ENCODE measurements around the gene HSPBP1. TPM values are rescaled to one million over a fixed set of nuclear protein-coding genes. Genes with fewer than 3 reads are reported as not detected.

The HSPBP1 gene
- total and polyA plus RNA-seq, 2 donors from 2014 or later, result 37.6 to 55.9 TPM

DNA sequence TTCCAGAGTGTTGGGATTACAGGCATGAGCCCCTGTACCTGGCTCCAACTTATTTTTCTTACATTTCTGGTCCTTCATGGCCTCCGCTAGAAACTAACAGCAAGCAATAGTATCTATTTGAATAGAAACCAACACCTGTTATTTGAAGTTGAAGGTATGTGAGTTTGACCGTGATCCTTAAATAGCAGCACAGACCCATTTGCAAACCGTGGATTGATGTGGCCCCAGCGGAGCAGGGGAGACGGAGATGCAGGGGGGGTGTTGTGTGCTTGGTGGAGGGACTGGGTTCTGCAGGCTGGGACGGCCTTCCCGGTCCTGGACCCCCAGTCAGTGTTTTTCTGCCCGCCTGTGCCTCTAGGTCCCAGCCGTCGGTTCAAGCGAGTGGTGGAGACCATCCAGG is 28.4 kb upstream of the HSPBP1 start:
- Histone ChIP-seq H3K4me3 (ENCODE audit: low read length in 3 of 3) (no peak overlapping the region), H3K27ac (ENCODE audit: low read depth in 2 of 2, low read length in 2 of 2) (no peak overlapping the region), H3K9me3 (ENCODE audit: control insufficient read depth in 2 of 3, insufficient read depth in 1 of 3, low read length in 3 of 3) (no peaks in the 10 kb centered on the region), H3K9ac (ENCODE audit: low read length in 3 of 3) (no peak overlapping the region), H3K36me3 (ENCODE audit: control insufficient read depth in 2 of 3, insufficient read depth in 3 of 3, low read length in 3 of 3) (peaks cover 0 to 2% (median 0%) of the 10 kb centered on the region in 3 donors), H3K27me3 (ENCODE audit: control insufficient read depth, insufficient read depth, low read length) (no peaks in the 10 kb centered on the region), H3K4me1 (ENCODE audit: control insufficient read depth in 2 of 3, insufficient read depth in 2 of 3, low read depth in 1 of 3, low read length in 3 of 3) (no peaks in the 10 kb centered on the region)
- DNase-seq (no peak), FAIRE-seq (no peak)
- TF ChIP-seq, protein P1, sequence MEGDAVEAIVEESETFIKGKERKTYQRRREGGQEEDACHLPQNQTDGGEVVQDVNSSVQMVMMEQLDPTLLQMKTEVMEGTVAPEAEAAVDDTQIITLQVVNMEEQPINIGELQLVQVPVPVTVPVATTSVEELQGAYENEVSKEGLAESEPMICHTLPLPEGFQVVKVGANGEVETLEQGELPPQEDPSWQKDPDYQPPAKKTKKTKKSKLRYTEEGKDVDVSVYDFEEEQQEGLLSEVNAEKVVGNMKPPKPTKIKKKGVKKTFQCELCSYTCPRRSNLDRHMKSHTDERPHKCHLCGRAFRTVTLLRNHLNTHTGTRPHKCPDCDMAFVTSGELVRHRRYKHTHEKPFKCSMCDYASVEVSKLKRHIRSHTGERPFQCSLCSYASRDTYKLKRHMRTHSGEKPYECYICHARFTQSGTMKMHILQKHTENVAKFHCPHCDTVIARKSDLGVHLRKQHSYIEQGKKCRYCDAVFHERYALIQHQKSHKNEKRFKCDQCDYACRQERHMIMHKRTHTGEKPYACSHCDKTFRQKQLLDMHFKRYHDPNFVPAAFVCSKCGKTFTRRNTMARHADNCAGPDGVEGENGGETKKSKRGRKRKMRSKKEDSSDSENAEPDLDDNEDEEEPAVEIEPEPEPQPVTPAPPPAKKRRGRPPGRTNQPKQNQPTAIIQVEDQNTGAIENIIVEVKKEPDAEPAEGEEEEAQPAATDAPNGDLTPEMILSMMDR (IDR thresholded peaks at IDR 0.05; ENCODE audit: borderline replicate concordance, extremely low read depth, insufficient read depth), result no peak
- intact Hi-C loops (cut with DNase I), result no loop called here

DNA sequence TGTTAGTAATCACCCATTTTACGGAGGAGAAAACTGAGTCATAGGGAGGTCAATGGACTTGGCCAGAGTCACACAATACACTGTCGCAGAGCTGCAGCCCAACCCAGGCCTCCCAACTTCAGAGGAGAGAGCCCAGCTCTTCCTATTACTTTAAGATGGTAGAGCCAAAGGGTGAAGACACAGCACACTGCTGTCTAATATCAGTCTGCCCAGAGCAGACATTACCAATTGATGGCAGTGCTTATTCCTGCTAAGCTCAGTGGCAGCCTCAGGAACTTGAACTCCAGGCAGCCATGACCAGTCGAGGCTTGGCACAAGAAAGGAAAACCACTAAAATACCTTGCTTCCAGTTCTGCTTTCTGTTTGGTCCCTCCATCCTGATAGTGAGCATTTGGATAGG is 26.8 kb upstream of the HSPBP1 start:
- Histone ChIP-seq H3K27me3 (ENCODE audit: control insufficient read depth, insufficient read depth, low read length) (no peaks in the 10 kb centered on the region), H3K27ac (ENCODE audit: low read depth in 2 of 2, low read length in 2 of 2) (no peak overlapping the region), H3K4me3 (ENCODE audit: low read length in 3 of 3) (no peak overlapping the region), H3K4me1 (ENCODE audit: control insufficient read depth in 2 of 3, insufficient read depth in 2 of 3, low read depth in 1 of 3, low read length in 3 of 3) (no peaks in the 10 kb centered on the region), H3K9ac (ENCODE audit: low read length in 3 of 3) (no peak overlapping the region), H3K36me3 (ENCODE audit: control insufficient read depth in 2 of 3, insufficient read depth in 3 of 3, low read length in 3 of 3) (peaks cover 0 to 2% (median 0%) of the 10 kb centered on the region in 3 donors), H3K9me3 (ENCODE audit: control insufficient read depth in 2 of 3, insufficient read depth in 1 of 3, low read length in 3 of 3) (no peaks in the 10 kb centered on the region)
- TF ChIP-seq, protein P1 (IDR thresholded peaks at IDR 0.05; ENCODE audit: borderline replicate concordance, extremely low read depth, insufficient read depth), result no peak
- FAIRE-seq, result no peak
- no peak for DNase-seq
- intact Hi-C loops (cut with DNase I), result no loop called here

DNA sequence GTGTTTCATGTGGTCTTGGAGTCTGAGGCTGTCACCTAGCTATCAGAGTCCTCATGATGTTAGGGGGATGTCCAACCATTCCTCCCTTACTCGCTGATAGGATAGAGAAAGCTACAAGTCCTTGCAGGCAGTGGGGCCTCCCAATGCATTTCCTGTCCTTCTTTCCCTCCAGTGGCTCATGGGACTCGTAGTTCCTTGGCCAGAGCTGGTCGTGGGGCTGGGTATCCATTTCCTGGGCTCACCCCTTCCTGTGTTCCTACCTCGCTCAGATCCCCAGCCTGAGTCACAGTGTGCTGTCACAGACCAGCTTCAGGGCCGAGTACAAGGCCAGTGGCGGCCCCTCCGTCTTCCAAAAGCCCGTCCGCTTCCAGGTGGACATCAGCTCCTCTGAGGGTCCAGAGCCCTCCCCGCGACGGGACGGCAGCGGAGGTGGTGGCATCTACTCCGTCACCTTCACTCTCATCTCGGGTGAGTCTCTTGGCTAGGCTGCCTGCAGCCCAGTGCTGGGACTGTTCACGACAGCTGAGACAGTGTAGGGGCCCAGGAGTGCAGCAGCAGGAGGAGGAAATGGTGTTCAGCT is 26.2 kb upstream of the HSPBP1 start:
- TF ChIP-seq, protein P1 (IDR thresholded peaks at IDR 0.05; ENCODE audit: borderline replicate concordance, extremely low read depth, insufficient read depth), result no peak
- Histone ChIP-seq H3K9ac (ENCODE audit: low read length in 3 of 3) (no peak overlapping the region), H3K27me3 (ENCODE audit: control insufficient read depth, insufficient read depth, low read length) (no peaks in the 10 kb centered on the region), H3K27ac (ENCODE audit: low read depth in 2 of 2, low read length in 2 of 2) (no peak overlapping the region), H3K36me3 (ENCODE audit: control insufficient read depth in 2 of 3, insufficient read depth in 3 of 3, low read length in 3 of 3) (peaks cover 0 to 2% (median 0%) of the 10 kb centered on the region in 3 donors), H3K9me3 (ENCODE audit: control insufficient read depth in 2 of 3, insufficient read depth in 1 of 3, low read length in 3 of 3) (no peaks in the 10 kb centered on the region), H3K4me1 (ENCODE audit: control insufficient read depth in 2 of 3, insufficient read depth in 2 of 3, low read depth in 1 of 3, low read length in 3 of 3) (no peaks in the 10 kb centered on the region), H3K4me3 (ENCODE audit: low read length in 3 of 3) (no peak overlapping the region)
- FAIRE-seq, result no peak
- intact Hi-C loops (cut with DNase I), result no loop called here
- no peak for DNase-seq

DNA sequence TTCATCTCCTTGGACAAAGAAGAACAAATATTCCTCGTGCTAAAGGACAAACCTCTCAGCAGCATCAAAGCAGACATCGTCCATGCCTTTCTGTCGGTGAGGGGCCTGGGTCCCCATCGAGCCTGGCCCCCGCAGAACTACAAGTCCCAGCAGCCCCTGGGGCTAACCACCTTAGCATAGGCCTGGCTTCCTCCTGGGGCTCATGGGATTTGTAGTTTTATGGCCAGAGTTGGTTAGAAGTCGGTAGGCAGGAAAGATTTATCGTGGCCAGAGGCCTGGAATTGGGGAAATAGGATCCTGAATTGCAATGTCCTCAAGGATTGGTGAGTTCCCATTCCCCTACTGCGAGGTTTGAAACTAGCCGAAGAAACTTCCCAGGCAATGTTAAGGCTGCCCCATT is 25.6 kb upstream of the HSPBP1 start:
- no peak for FAIRE-seq
- Histone ChIP-seq H3K27me3 (ENCODE audit: control insufficient read depth, insufficient read depth, low read length) (no peaks in the 10 kb centered on the region), H3K4me1 (ENCODE audit: control insufficient read depth in 2 of 3, insufficient read depth in 2 of 3, low read depth in 1 of 3, low read length in 3 of 3) (no peaks in the 10 kb centered on the region), H3K9ac (ENCODE audit: low read length in 3 of 3) (no peak overlapping the region), H3K36me3 (ENCODE audit: control insufficient read depth in 2 of 3, insufficient read depth in 3 of 3, low read length in 3 of 3) (peaks cover 0 to 2% (median 0%) of the 10 kb centered on the region in 3 donors), H3K9me3 (ENCODE audit: control insufficient read depth in 2 of 3, insufficient read depth in 1 of 3, low read length in 3 of 3) (no peaks in the 10 kb centered on the region), H3K4me3 (ENCODE audit: low read length in 3 of 3) (no peak overlapping the region), H3K27ac (ENCODE audit: low read depth in 2 of 2, low read length in 2 of 2) (no peak overlapping the region)
- peak in 1 of 5 donors; percentile 65 for DNase-seq
- TF ChIP-seq, protein P1 (IDR thresholded peaks at IDR 0.05; ENCODE audit: borderline replicate concordance, extremely low read depth, insufficient read depth), result no peak
- intact Hi-C loops (cut with DNase I), result no loop called here
